SK-N-SH treated with all-trans-retinoic acid at 6 μM for 48 hours (cell line): ENCODE data around the gene PTGES3L.

ENCODE experiments used
- ATAC-seq: fragments of 200-7000 bp; cut with Tn5 transposase; 3 replicates; pipeline ENCODE4 v1.9.1; 2020; ENCODE audit warnings: mild to moderate bottlenecking, moderate library complexity
- ARNTL ChIP-seq: fragments of 450-650 bp; formaldehyde crosslinking; IDR thresholded peaks from 2 replicates; pipeline ENCODE4 v1.5.0; 2020; ENCODE audit warnings: low read depth, mild to moderate bottlenecking, moderate library complexity, borderline replicate concordance
- BACH2 ChIP-seq: fragments of 250-450 bp; sonication (Bioruptor Pico); IDR thresholded peaks from 2 replicates; pipeline ENCODE4 v1.9.0; 2021; ENCODE audit warnings: mild to moderate bottlenecking, borderline replicate concordance
- CSDC2 ChIP-seq: fragments of 250-450 bp; sonication (Bioruptor Pico); IDR thresholded peaks from 2 replicates; pipeline ENCODE4 v1.5.0; 2020; ENCODE audit warnings: mild to moderate bottlenecking, moderate library complexity
- ESRRG ChIP-seq: fragments of 250-450 bp; sonication (Bioruptor Pico); IDR thresholded peaks from 2 replicates; pipeline ENCODE4 v1.6.1; 2021; ENCODE audit warnings: mild to moderate bottlenecking
- GLIS3 ChIP-seq: fragments of 250-450 bp; sonication (Bioruptor Pico); IDR thresholded peaks from 2 replicates; pipeline ENCODE4 v1.5.0; 2020; ENCODE audit warnings: mild to moderate bottlenecking, moderate library complexity
- OSR1 ChIP-seq: fragments of 250-450 bp; sonication (Bioruptor Pico); IDR thresholded peaks from 2 replicates; pipeline ENCODE4 v1.8.0; 2022; ENCODE audit warnings: moderate library complexity, mild to moderate bottlenecking, inconsistent platforms
- PPARA ChIP-seq: fragments of 250-450 bp; sonication (Bioruptor Pico); IDR thresholded peaks from 2 replicates; pipeline ENCODE4 v1.5.0; 2020; ENCODE audit warnings: mild to moderate bottlenecking, borderline replicate concordance
- RARB ChIP-seq: fragments of 250-450 bp; sonication (Bioruptor Pico); IDR thresholded peaks from 2 replicates; pipeline ENCODE4 v1.8.0; 2021; ENCODE audit warnings: mild to moderate bottlenecking, moderate library complexity
- SNAI2 ChIP-seq: fragments of 250-450 bp; sonication (Bioruptor Pico); IDR thresholded peaks from 2 replicates; pipeline ENCODE4 v1.5.0; 2020; ENCODE audit warnings: mild to moderate bottlenecking, moderate library complexity
- TCF4 ChIP-seq: fragments of 250-450 bp; sonication (Bioruptor Pico); IDR thresholded peaks from 2 replicates; pipeline ENCODE4 v1.8.0; 2021; ENCODE audit warnings: mild to moderate bottlenecking, moderate library complexity, borderline replicate concordance
- TOX ChIP-seq: fragments of 250-450 bp; sonication (Bioruptor Pico); IDR thresholded peaks from 2 replicates; pipeline ENCODE4 v1.8.0; 2021; ENCODE audit warnings: mild to moderate bottlenecking, moderate library complexity, borderline replicate concordance
- ZC3H10 ChIP-seq: fragments of 250-450 bp; sonication (Bioruptor Pico); IDR thresholded peaks from 2 replicates; pipeline ENCODE4 v1.5.1; 2021; ENCODE audit warnings: mild to moderate bottlenecking, moderate library complexity
- ZFP3 ChIP-seq: fragments of 250-450 bp; sonication (Bioruptor Pico); IDR thresholded peaks from 2 replicates; pipeline ENCODE4 v1.5.0; 2020; ENCODE audit warnings: mild to moderate bottlenecking, moderate library complexity
- ZFP30 ChIP-seq: fragments of 450-650 bp; formaldehyde crosslinking; IDR thresholded peaks from 2 replicates; pipeline ENCODE4 v1.5.0; 2022; ENCODE audit warnings: mild to moderate bottlenecking, moderate library complexity
- ZNF70 ChIP-seq: fragments of 450-650 bp; formaldehyde crosslinking; IDR thresholded peaks from 2 replicates; pipeline ENCODE4 v1.5.0; 2020; ENCODE audit warnings: mild to moderate bottlenecking, moderate library complexity
- ZNF8 ChIP-seq: fragments of 450-650 bp; formaldehyde crosslinking; IDR thresholded peaks from 2 replicates; pipeline ENCODE4 v1.5.0; 2020; ENCODE audit warnings: mild to moderate bottlenecking, moderate library complexity
- TF ChIP-seq, protein P1 (sequence below): fragments of 250-450 bp; sonication (Bioruptor Pico); IDR thresholded peaks from 2 replicates; pipeline ENCODE4 v1.5.0; 2020; ENCODE audit warnings: mild to moderate bottlenecking, moderate library complexity
- TF ChIP-seq, protein P2 (sequence below): fragments of 250-450 bp; sonication (Bioruptor Pico); IDR thresholded peaks from 2 replicates; pipeline ENCODE4 v1.8.0; 2021; ENCODE audit warnings: low read depth, mild to moderate bottlenecking, moderate library complexity, borderline replicate concordance
- TF ChIP-seq, protein P3 (sequence below): fragments of 250-450 bp; sonication (Bioruptor Pico); IDR thresholded peaks from 2 replicates; pipeline ENCODE4 v1.5.1; 2020; ENCODE audit warnings: low read depth, mild to moderate bottlenecking, moderate library complexity
- TF ChIP-seq, protein P4 (sequence below): fragments of 250-450 bp; sonication (Bioruptor Pico); IDR thresholded peaks from 2 replicates; pipeline ENCODE4 v1.5.1; 2021; ENCODE audit warnings: mild to moderate bottlenecking, moderate library complexity
- TF ChIP-seq, protein P5 (sequence below): fragments of 250-450 bp; sonication (Bioruptor Pico); IDR thresholded peaks from 2 replicates; pipeline ENCODE4 v1.8.0; 2020; ENCODE audit warnings: mild to moderate bottlenecking, moderate library complexity, borderline replicate concordance

The PTGES3L gene

DNA sequence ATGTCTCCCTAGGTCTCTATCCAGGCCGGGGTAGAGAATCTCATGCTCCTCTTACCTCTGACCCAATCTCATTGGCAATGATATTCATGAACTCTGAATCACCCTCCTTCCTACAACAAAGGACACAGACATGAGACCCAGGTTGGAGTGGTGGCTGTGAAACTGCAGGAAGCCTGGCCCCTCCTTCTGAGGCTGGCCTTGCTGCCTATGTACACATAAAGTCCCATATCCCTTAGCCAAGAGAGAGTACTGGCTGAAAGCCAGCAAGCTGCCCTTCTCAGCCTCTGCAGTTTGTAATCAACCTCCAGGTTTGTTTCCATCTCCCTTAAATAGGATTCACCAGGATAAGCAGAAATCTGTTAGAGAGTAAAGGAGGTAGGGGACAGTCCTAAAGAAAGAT is 26.2 kb downstream of the PTGES3L start:
- TF ChIP-seq ZFP3 (CRISPR knock-in tag) (no peak), RARB (CRISPR knock-in tag) (no peak), OSR1 (no peak)
- ATAC-seq: no peak

DNA sequence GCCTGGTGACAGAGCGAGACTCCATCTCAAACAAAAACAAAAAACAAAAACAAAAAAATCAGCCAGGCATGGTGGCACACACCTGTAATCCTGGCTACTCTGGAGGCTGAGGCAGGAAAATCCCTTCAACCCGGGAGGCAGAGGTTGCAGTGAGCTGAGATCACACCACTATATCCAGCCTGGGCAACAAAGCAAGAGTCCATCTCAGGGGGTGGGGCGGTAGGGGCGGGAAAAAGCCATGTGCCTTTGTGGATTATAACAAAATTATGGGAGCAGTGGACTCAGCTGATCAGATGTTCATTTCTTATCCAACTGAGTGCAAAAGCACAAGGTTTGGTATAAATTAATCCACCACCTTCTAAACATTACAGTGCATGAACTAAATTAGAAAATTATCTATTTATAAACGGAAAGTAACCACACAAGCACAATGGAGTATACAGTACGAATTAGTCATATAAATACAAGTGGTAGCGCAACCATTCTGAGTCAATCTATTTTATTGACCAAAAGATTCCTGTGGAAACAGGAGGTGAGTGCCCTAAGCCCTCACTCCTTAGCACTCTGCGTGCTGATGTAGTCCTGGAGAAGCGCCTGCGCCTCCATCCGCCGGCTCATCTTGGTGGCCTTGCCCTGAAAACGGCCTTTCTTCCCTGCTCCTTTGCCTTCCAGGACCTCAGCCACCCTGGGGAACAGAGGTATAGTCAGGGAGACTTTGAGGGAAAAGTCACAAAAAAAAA is 29.7 kb downstream of the PTGES3L start:
- TF ChIP-seq TOX (CRISPR knock-in tag) (no peak), TCF4 (CRISPR knock-in tag) (no peak), ESRRG (CRISPR knock-in tag) (no peak), CSDC2 (CRISPR knock-in tag) (no peak), ZFP3 (CRISPR knock-in tag) (no peak), BACH2 (no peak), ZNF8 (CRISPR knock-in tag) (no peak), ZC3H10 (no peak)
- TF ChIP-seq, all 23 proteins: peak for 0
- ATAC-seq: no peak

DNA sequence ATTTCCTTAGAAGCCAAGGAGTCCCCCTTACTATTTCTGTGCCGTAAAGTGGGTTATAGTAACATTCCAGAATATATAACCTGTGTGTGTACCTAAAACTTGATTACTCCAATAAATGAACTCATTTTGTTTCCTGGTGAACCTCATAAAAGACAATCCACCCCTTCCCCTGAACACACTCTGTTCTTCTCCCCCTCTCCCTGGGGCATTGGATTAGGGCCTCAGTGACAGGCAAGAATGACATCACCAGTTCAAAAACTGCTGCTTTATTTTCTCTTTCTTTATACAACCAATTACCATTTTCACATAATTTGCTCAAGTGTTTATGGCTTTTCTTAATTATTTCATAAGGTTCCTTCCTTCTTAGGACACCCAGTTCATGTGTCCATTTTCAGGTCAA is 33.1 kb downstream of the PTGES3L start:
- TF ChIP-seq ZC3H10: no peak
- no peak for TF ChIP-seq ZFP3 (CRISPR knock-in tag)
- TF ChIP-seq BACH2: no peak
- TF ChIP-seq TOX (CRISPR knock-in tag): no peak
- no peak for TF ChIP-seq PPARA
- TF ChIP-seq, protein P1, sequence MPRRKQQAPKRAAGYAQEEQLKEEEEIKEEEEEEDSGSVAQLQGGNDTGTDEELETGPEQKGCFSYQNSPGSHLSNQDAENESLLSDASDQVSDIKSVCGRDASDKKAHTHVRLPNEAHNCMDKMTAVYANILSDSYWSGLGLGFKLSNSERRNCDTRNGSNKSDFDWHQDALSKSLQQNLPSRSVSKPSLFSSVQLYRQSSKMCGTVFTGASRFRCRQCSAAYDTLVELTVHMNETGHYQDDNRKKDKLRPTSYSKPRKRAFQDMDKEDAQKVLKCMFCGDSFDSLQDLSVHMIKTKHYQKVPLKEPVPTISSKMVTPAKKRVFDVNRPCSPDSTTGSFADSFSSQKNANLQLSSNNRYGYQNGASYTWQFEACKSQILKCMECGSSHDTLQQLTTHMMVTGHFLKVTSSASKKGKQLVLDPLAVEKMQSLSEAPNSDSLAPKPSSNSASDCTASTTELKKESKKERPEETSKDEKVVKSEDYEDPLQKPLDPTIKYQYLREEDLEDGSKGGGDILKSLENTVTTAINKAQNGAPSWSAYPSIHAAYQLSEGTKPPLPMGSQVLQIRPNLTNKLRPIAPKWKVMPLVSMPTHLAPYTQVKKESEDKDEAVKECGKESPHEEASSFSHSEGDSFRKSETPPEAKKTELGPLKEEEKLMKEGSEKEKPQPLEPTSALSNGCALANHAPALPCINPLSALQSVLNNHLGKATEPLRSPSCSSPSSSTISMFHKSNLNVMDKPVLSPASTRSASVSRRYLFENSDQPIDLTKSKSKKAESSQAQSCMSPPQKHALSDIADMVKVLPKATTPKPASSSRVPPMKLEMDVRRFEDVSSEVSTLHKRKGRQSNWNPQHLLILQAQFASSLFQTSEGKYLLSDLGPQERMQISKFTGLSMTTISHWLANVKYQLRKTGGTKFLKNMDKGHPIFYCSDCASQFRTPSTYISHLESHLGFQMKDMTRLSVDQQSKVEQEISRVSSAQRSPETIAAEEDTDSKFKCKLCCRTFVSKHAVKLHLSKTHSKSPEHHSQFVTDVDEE: no peak
- TF ChIP-seq CSDC2 (CRISPR knock-in tag): no peak
- TF ChIP-seq, protein P2, sequence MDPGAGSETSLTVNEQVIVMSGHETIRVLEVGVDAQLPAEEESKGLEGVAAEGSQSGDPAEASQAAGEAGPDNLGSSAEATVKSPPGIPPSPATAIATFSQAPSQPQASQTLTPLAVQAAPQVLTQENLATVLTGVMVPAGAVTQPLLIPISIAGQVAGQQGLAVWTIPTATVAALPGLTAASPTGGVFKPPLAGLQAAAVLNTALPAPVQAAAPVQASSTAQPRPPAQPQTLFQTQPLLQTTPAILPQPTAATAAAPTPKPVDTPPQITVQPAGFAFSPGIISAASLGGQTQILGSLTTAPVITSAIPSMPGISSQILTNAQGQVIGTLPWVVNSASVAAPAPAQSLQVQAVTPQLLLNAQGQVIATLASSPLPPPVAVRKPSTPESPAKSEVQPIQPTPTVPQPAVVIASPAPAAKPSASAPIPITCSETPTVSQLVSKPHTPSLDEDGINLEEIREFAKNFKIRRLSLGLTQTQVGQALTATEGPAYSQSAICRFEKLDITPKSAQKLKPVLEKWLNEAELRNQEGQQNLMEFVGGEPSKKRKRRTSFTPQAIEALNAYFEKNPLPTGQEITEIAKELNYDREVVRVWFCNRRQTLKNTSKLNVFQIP (CRISPR knock-in tag): no peak
- TF ChIP-seq, protein P3, sequence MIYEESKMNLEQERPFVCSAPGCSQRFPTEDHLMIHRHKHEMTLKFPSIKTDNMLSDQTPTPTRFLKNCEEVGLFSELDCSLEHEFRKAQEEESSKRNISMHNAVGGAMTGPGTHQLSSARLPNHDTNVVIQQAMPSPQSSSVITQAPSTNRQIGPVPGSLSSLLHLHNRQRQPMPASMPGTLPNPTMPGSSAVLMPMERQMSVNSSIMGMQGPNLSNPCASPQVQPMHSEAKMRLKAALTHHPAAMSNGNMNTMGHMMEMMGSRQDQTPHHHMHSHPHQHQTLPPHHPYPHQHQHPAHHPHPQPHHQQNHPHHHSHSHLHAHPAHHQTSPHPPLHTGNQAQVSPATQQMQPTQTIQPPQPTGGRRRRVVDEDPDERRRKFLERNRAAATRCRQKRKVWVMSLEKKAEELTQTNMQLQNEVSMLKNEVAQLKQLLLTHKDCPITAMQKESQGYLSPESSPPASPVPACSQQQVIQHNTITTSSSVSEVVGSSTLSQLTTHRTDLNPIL (CRISPR knock-in tag): no peak
- no peak for TF ChIP-seq GLIS3 (CRISPR knock-in tag)
- TF ChIP-seq OSR1: no peak
- TF ChIP-seq, protein P4, sequence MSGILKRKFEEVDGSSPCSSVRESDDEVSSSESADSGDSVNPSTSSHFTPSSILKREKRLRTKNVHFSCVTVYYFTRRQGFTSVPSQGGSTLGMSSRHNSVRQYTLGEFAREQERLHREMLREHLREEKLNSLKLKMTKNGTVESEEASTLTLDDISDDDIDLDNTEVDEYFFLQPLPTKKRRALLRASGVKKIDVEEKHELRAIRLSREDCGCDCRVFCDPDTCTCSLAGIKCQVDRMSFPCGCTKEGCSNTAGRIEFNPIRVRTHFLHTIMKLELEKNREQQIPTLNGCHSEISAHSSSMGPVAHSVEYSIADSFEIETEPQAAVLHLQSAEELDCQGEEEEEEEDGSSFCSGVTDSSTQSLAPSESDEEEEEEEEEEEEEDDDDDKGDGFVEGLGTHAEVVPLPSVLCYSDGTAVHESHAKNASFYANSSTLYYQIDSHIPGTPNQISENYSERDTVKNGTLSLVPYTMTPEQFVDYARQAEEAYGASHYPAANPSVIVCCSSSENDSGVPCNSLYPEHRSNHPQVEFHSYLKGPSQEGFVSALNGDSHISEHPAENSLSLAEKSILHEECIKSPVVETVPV: no peak
- no peak for TF ChIP-seq ARNTL (CRISPR knock-in tag)
- TF ChIP-seq, protein P5, sequence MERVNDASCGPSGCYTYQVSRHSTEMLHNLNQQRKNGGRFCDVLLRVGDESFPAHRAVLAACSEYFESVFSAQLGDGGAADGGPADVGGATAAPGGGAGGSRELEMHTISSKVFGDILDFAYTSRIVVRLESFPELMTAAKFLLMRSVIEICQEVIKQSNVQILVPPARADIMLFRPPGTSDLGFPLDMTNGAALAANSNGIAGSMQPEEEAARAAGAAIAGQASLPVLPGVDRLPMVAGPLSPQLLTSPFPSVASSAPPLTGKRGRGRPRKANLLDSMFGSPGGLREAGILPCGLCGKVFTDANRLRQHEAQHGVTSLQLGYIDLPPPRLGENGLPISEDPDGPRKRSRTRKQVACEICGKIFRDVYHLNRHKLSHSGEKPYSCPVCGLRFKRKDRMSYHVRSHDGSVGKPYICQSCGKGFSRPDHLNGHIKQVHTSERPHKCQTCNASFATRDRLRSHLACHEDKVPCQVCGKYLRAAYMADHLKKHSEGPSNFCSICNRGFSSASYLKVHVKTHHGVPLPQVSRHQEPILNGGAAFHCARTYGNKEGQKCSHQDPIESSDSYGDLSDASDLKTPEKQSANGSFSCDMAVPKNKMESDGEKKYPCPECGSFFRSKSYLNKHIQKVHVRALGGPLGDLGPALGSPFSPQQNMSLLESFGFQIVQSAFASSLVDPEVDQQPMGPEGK (CRISPR knock-in tag): no peak
- TF ChIP-seq SNAI2 (CRISPR knock-in tag): no peak
- TF ChIP-seq ESRRG (CRISPR knock-in tag): no peak
- TF ChIP-seq RARB (CRISPR knock-in tag): no peak
- no peak for TF ChIP-seq TCF4 (CRISPR knock-in tag)
- TF ChIP-seq ZFP30: no peak
- no peak for TF ChIP-seq ZNF70 (CRISPR knock-in tag)
- ATAC-seq: no peak
